Adipocyte (in vitro differentiated cells): ENCODE results near the gene ABHD17C.
A peak's percentile ranks its signal among the peaks of the same experiment; 100 is the strongest.

Experiments
- DNase-seq: peaks from one replicate; pipeline ENCODE4 v3.0.0-alpha.2; 2015; ENCODE audit warnings: low read depth
- H3K27me3 ChIP-seq: replicated peaks from 2 replicates; pipeline ENCODE4 v1.7.0; 2013; ENCODE audit warnings: mild to moderate bottlenecking, low read length, moderate library complexity; ENCODE audit not compliant: control insufficient read depth, insufficient read depth
- H3K36me3 ChIP-seq: 2 replicates; pipeline ENCODE4 v1.7.0; 2013; ENCODE audit warnings: low read length, mild to moderate bottlenecking, moderate library complexity; ENCODE audit not compliant: control insufficient read depth, insufficient read depth, severe bottlenecking
- H3K4me1 ChIP-seq: 2 replicates; pipeline ENCODE4 v1.7.0; 2013; ENCODE audit warnings: mild to moderate bottlenecking, low read length, moderate library complexity; ENCODE audit not compliant: control insufficient read depth, insufficient read depth
- H3K4me3 ChIP-seq: 2 replicates; pipeline ENCODE4 v1.7.0; 2013; ENCODE audit warnings: mild to moderate bottlenecking, low read length, moderate library complexity
- H3K9ac ChIP-seq: 2 replicates; pipeline ENCODE4 v1.7.0; 2013; ENCODE audit warnings: mild to moderate bottlenecking, low read length, moderate library complexity
- H3K9me3 ChIP-seq: 2 replicates; pipeline ENCODE4 v1.7.0; 2013; ENCODE audit warnings: mild to moderate bottlenecking, low read length, moderate library complexity; ENCODE audit not compliant: control insufficient read depth

ABHD17C gene

GRCh38 chr15:80706161-80706560 is 11.1 kb downstream of the ABHD17C start:
- no peak overlapping the region for H3K9ac ChIP-seq
- H3K27me3 ChIP-seq = no peaks in the 10 kb centered on the region
- peaks cover 9% of the 10 kb centered on the region for H3K36me3 ChIP-seq
- H3K4me1 ChIP-seq = peaks cover 5% of the 10 kb centered on the region
- no peaks in the 10 kb centered on the region for H3K9me3 ChIP-seq
- H3K4me3 ChIP-seq = no peak overlapping the region
- DNase-seq = no peak

- Histone ChIP-seq H3K9ac (no peak overlapping the region), H3K27me3 (no peaks in the 10 kb centered on the region), H3K4me3 (no peak overlapping the region), H3K36me3 (peaks cover 8% of the 10 kb centered on the region), H3K4me1 (no peaks in the 10 kb centered on the region), H3K9me3 (no peaks in the 10 kb centered on the region)
- DNase-seq = no peak
These were observed 14.4 kb downstream of the ABHD17C start for GRCh38 chr15:80709542-80709941.

GRCh38 chr15:80710635-80711554 is 15.8 kb downstream of the ABHD17C start:
- H3K27me3 ChIP-seq = no peaks in the 10 kb centered on the region
- H3K9ac ChIP-seq = no peak overlapping the region
- DNase-seq = no peak
- H3K4me1 ChIP-seq = peaks cover 2% of the 10 kb centered on the region
- H3K4me3 ChIP-seq = no peak overlapping the region
- H3K36me3 ChIP-seq = peaks cover 3% of the 10 kb centered on the region
- no peaks in the 10 kb centered on the region for H3K9me3 ChIP-seq

GRCh38 chr15:80711886-80712285 is 16.8 kb downstream of the ABHD17C start:
- no peaks in the 10 kb centered on the region for H3K9me3 ChIP-seq
- H3K36me3 ChIP-seq = peaks cover 3% of the 10 kb centered on the region
- no peaks in the 10 kb centered on the region for H3K27me3 ChIP-seq
- no peak overlapping the region for H3K4me3 ChIP-seq
- no peak overlapping the region for H3K9ac ChIP-seq
- peaks cover 12% of the 10 kb centered on the region for H3K4me1 ChIP-seq
- no peak for DNase-seq

- no peak overlapping the region for H3K4me3 ChIP-seq
- no peak overlapping the region for H3K9ac ChIP-seq
- H3K9me3 ChIP-seq = no peaks in the 10 kb centered on the region
- H3K36me3 ChIP-seq = peaks cover 3% of the 10 kb centered on the region
- H3K4me1 ChIP-seq = peaks cover 12% of the 10 kb centered on the region
- no peak for DNase-seq
- no peaks in the 10 kb centered on the region for H3K27me3 ChIP-seq
These were observed 17.8 kb downstream of the ABHD17C start for GRCh38 chr15:80712956-80713355.

- no peaks in the 10 kb centered on the region for H3K9me3 ChIP-seq
- peaks cover 4% of the 10 kb centered on the region for H3K4me1 ChIP-seq
- DNase-seq = no peak
- no peak overlapping the region for H3K9ac ChIP-seq
- H3K36me3 ChIP-seq = no peaks in the 10 kb centered on the region
- H3K27me3 ChIP-seq = no peaks in the 10 kb centered on the region
- H3K4me3 ChIP-seq = no peak overlapping the region
These were observed 26.4 kb downstream of the ABHD17C start for GRCh38 chr15:80721476-80721875.

- H3K36me3 ChIP-seq = no peaks in the 10 kb centered on the region
- no peaks in the 10 kb centered on the region for H3K9me3 ChIP-seq
- no peaks in the 10 kb centered on the region for H3K27me3 ChIP-seq
- no peak overlapping the region for H3K9ac ChIP-seq
- no peak for DNase-seq
- no peaks in the 10 kb centered on the region for H3K4me1 ChIP-seq
- no peak overlapping the region for H3K4me3 ChIP-seq
These were observed 27.7 kb downstream of the ABHD17C start for GRCh38 chr15:80722811-80723210.

- Histone ChIP-seq H3K27me3 (no peaks in the 10 kb centered on the region), H3K9me3 (no peaks in the 10 kb centered on the region), H3K4me1 (peaks cover 9% of the 10 kb centered on the region), H3K9ac (no peak overlapping the region), H3K36me3 (no peaks in the 10 kb centered on the region), H3K4me3 (no peak overlapping the region)
- peak; percentile 31 for DNase-seq
These were observed 32.1 kb downstream of the ABHD17C start for GRCh38 chr15:80727196-80727595.

GRCh38 chr15:80727596-80727995 is 32.5 kb downstream of the ABHD17C start:
- Histone ChIP-seq H3K9ac (no peak overlapping the region), H3K9me3 (no peaks in the 10 kb centered on the region), H3K4me3 (no peak overlapping the region), H3K36me3 (no peaks in the 10 kb centered on the region), H3K4me1 (peaks cover 9% of the 10 kb centered on the region), H3K27me3 (no peaks in the 10 kb centered on the region)
- DNase-seq = no peak

GRCh38 chr15:80730387-80730786 is 35.3 kb downstream of the ABHD17C start:
- DNase-seq = no peak
- H3K4me3 ChIP-seq = no peak overlapping the region
- H3K9me3 ChIP-seq = no peaks in the 10 kb centered on the region
- peaks cover 9% of the 10 kb centered on the region for H3K4me1 ChIP-seq
- no peak overlapping the region for H3K9ac ChIP-seq
- H3K36me3 ChIP-seq = no peaks in the 10 kb centered on the region
- H3K27me3 ChIP-seq = no peaks in the 10 kb centered on the region

GRCh38 chr15:80730926-80731325 is 35.8 kb downstream of the ABHD17C start:
- no peaks in the 10 kb centered on the region for H3K9me3 ChIP-seq
- no peaks in the 10 kb centered on the region for H3K27me3 ChIP-seq
- no peaks in the 10 kb centered on the region for H3K36me3 ChIP-seq
- no peak overlapping the region for H3K4me3 ChIP-seq
- DNase-seq = peak; percentile 50
- no peak overlapping the region for H3K9ac ChIP-seq
- peaks cover 9% of the 10 kb centered on the region for H3K4me1 ChIP-seq
